SK-N-SH (cell line): ENCODE measurements around the gene CEL.
"Not testable (repeated sequence)": the region's sequence is repeated elsewhere in the genome, so short reads cannot be mapped to it uniquely, and the experiment has no call there.

Experiments
- CHD2 ChIP-seq: fragments of 150-350 bp; IDR thresholded peaks from 2 replicates; pipeline ENCODE4 v1.6.1; 2018; ENCODE audit warnings: low read length; ENCODE audit not compliant: partially characterized antibody
- CTCF ChIP-seq: fragments of 200-600 bp; sonication (generic); IDR thresholded peaks from 2 replicates; pipeline ENCODE4 v1.6.1; 2017; ENCODE audit warnings: antibody characterized with exemption, mild to moderate bottlenecking, moderate library complexity
- EP300 ChIP-seq, 2 experiments: IDR thresholded peaks; 2 replicates each; pipeline versions ENCODE4 v1.4.0 to v1.6.1; 2012; ENCODE audit warnings: borderline replicate concordance in 1 of 2, low read depth in 1 of 2, low read length in 1 of 2
- EZH2phosphoT487 ChIP-seq: fragments of 200-600 bp; sonication (generic); IDR thresholded peaks from 2 replicates; pipeline ENCODE4 v1.6.1; 2017; ENCODE audit warnings: low read depth, mixed run types, mild to moderate bottlenecking, antibody characterized with exemption, moderate library complexity, borderline replicate concordance
- FOSL2 ChIP-seq: IDR thresholded peaks from 2 replicates; pipeline ENCODE4 v1.4.0; 2012; ENCODE audit warnings: low read depth, mild to moderate bottlenecking, moderate library complexity, borderline replicate concordance
- MAX ChIP-seq: IDR thresholded peaks from 2 replicates; pipeline ENCODE4 v1.4.0; 2012; ENCODE audit warnings: low read depth
- MXI1 ChIP-seq: IDR thresholded peaks from 2 replicates; pipeline ENCODE4 v1.6.1; 2012; ENCODE audit warnings: mild to moderate bottlenecking, low read depth, low read length, improper control_type of control experiment
- NRF1 ChIP-seq: IDR thresholded peaks from 2 replicates; pipeline ENCODE4 v1.6.1; 2012; ENCODE audit warnings: low read depth, mild to moderate bottlenecking, low read length
- PBX3 ChIP-seq: IDR thresholded peaks from 2 replicates; pipeline ENCODE4; 2012
- RAD21 ChIP-seq: IDR thresholded peaks from 2 replicates; pipeline ENCODE4 v1.6.1; 2012; ENCODE audit warnings: mild to moderate bottlenecking, low read length
- SIN3A ChIP-seq: IDR thresholded peaks from 2 replicates; pipeline ENCODE4 v1.6.1; 2012; ENCODE audit warnings: low read depth, mild to moderate bottlenecking, low read length, moderate library complexity, borderline replicate concordance
- SMC3 ChIP-seq: IDR thresholded peaks from 2 replicates; pipeline ENCODE4 v1.6.1; 2012; ENCODE audit warnings: low read depth, low read length, improper control_type of control experiment
- TAF1 ChIP-seq: IDR thresholded peaks from 2 replicates; pipeline ENCODE4 v1.6.1; 2012; ENCODE audit warnings: low read depth, mild to moderate bottlenecking, low read length, moderate library complexity, borderline replicate concordance

GRCh38 chr9:133061019-133061763 is 590 bp upstream of the CEL start:
- not testable (repeated sequence) for TF ChIP-seq CHD2; CTCF; NRF1; MAX; TAF1; PBX3; EP300 (IDR thresholded peaks at IDR 0.05; ENCODE audit: borderline replicate concordance in 1 of 2, low read depth in 1 of 2, low read length in 1 of 2); FOSL2; EZH2phosphoT487; RAD21; SIN3A; MXI1; SMC3
